ENCODE measurements around the gene NUCB1. TPM values are rescaled to one million over a fixed set of nuclear protein-coding genes. Genes with fewer than 3 reads are reported as not detected.

Gene NUCB1
- polyA plus RNA-seq, 3 donors = 80.9 to 178 (median 108) TPM

- H3K27me3 Mint-ChIP-seq (ENCODE audit: low read depth in 3 of 3) = peaks cover 4 to 5% (median 4%) of the 10 kb centered on the region in 3 donors
- peak overlapping the region; percentile 78 for H2AFZ ChIP-seq (ENCODE audit: insufficient read depth, low read depth, low read length, poor library complexity, severe bottlenecking)
- H3K4me1 Mint-ChIP-seq = peaks cover 9% of the 10 kb centered on the region
- no peaks in the 10 kb centered on the region for H3K36me3 Mint-ChIP-seq
- H3K9me3 ChIP-seq (replicated peaks in 1 of 2; ENCODE audit: control insufficient read depth in 1 of 2, insufficient read depth in 1 of 2, low read length in 2 of 2) = no peaks in the 10 kb centered on the region
- H3K4me3 Mint-ChIP-seq = peak overlapping the region; percentile 35 to 80
- TF ChIP-seq, protein P1, sequence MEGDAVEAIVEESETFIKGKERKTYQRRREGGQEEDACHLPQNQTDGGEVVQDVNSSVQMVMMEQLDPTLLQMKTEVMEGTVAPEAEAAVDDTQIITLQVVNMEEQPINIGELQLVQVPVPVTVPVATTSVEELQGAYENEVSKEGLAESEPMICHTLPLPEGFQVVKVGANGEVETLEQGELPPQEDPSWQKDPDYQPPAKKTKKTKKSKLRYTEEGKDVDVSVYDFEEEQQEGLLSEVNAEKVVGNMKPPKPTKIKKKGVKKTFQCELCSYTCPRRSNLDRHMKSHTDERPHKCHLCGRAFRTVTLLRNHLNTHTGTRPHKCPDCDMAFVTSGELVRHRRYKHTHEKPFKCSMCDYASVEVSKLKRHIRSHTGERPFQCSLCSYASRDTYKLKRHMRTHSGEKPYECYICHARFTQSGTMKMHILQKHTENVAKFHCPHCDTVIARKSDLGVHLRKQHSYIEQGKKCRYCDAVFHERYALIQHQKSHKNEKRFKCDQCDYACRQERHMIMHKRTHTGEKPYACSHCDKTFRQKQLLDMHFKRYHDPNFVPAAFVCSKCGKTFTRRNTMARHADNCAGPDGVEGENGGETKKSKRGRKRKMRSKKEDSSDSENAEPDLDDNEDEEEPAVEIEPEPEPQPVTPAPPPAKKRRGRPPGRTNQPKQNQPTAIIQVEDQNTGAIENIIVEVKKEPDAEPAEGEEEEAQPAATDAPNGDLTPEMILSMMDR (IDR thresholded peaks at IDR 0.05) = no peak
- H3K4me1 ChIP-seq (ENCODE audit: control insufficient read depth in 1 of 2, insufficient read depth in 2 of 2, low read length in 2 of 2) = peaks cover 0 to 12% of the 10 kb centered on the region in 2 donors
- no peaks in the 10 kb centered on the region for H3K79me2 ChIP-seq (ENCODE audit: insufficient read depth, low read length)
- peak overlapping the region in 5 of 7 donors; percentile 5 to 33 (median 22) for H3K27ac Mint-ChIP-seq
- H3K4me3 ChIP-seq (replicated peaks in 1 of 3; ENCODE audit: low read depth in 2 of 3, low read length in 3 of 3) = peak overlapping the region in 2 of 3 experiments; percentile 34 to 64
- DNase-seq = peak; percentile 55 to 74 (median 63)
- H3K27ac ChIP-seq (ENCODE audit: low read depth in 1 of 2, low read length in 2 of 2) = no peak overlapping the region
- intact Hi-C loops (cut with micrococcal nuclease) = no loop called here
- H3K36me3 ChIP-seq (replicated peaks in 1 of 2; ENCODE audit: control insufficient read depth in 1 of 2, insufficient read depth in 2 of 2, low read length in 2 of 2) = no peaks in the 10 kb centered on the region
- H3K27me3 ChIP-seq (ENCODE audit: control insufficient read depth in 2 of 2, insufficient read depth in 2 of 2, low read length in 2 of 2) = no peaks in the 10 kb centered on the region
- H3K4me2 ChIP-seq (replicated peaks; ENCODE audit: extremely low read depth, low read length, poor library complexity, severe bottlenecking) = peak overlapping the region; percentile 76
- H3K9ac ChIP-seq (ENCODE audit: insufficient read depth, low read length, poor library complexity, severe bottlenecking) = peak overlapping the region; percentile 8
- peaks cover 0 to 3% (median 0%) of the 10 kb centered on the region in 7 donors for H3K9me3 Mint-ChIP-seq
- WGBS (ENCODE audit: insufficient coverage) = 75% methylated on average over 27 of the region's 30 CpGs
- no peaks in the 10 kb centered on the region for H4K20me1 ChIP-seq (ENCODE audit: insufficient read depth, low read length)
These were observed 40.2 kb upstream of the NUCB1 start for GRCh38 chr19:48859711-48860572.

- H3K4me1 ChIP-seq (ENCODE audit: control insufficient read depth in 1 of 2, insufficient read depth in 2 of 2, low read length in 2 of 2) = peaks cover 0 to 12% of the 10 kb centered on the region in 2 donors
- TF ChIP-seq, protein P1 (IDR thresholded peaks at IDR 0.05) = no peak
- H3K27ac ChIP-seq (ENCODE audit: low read depth in 1 of 2, low read length in 2 of 2) = no peak overlapping the region
- no peak overlapping the region for H3K4me3 ChIP-seq (replicated peaks in 1 of 3; ENCODE audit: low read depth in 2 of 3, low read length in 3 of 3)
- H3K36me3 ChIP-seq (replicated peaks in 1 of 2; ENCODE audit: control insufficient read depth in 1 of 2, insufficient read depth in 2 of 2, low read length in 2 of 2) = no peaks in the 10 kb centered on the region
- H3K9me3 ChIP-seq (replicated peaks in 1 of 2; ENCODE audit: control insufficient read depth in 1 of 2, insufficient read depth in 1 of 2, low read length in 2 of 2) = no peaks in the 10 kb centered on the region
- H3K9me3 Mint-ChIP-seq = peaks cover 0 to 3% (median 0%) of the 10 kb centered on the region in 7 donors
- H3K27me3 ChIP-seq (ENCODE audit: control insufficient read depth in 2 of 2, insufficient read depth in 2 of 2, low read length in 2 of 2) = no peaks in the 10 kb centered on the region
- peak overlapping the region in 3 of 7 donors; percentile 7 to 37 (median 25) for H3K27ac Mint-ChIP-seq
- no peak for DNase-seq
- H3K36me3 Mint-ChIP-seq = no peaks in the 10 kb centered on the region
- H3K4me2 ChIP-seq (replicated peaks; ENCODE audit: extremely low read depth, low read length, poor library complexity, severe bottlenecking) = no peak overlapping the region
- H3K9ac ChIP-seq (ENCODE audit: insufficient read depth, low read length, poor library complexity, severe bottlenecking) = no peak overlapping the region
- intact Hi-C loops (cut with micrococcal nuclease) = no loop called here
- H3K79me2 ChIP-seq (ENCODE audit: insufficient read depth, low read length) = no peaks in the 10 kb centered on the region
- 94% methylated on average over 18 of the region's 18 CpGs for WGBS (ENCODE audit: insufficient coverage)
- H3K27me3 Mint-ChIP-seq (ENCODE audit: low read depth in 3 of 3) = peaks cover 6 to 12% (median 8%) of the 10 kb centered on the region in 3 donors
- H3K4me3 Mint-ChIP-seq = no peak overlapping the region
- no peaks in the 10 kb centered on the region for H4K20me1 ChIP-seq (ENCODE audit: insufficient read depth, low read length)
- peaks cover 9% of the 10 kb centered on the region for H3K4me1 Mint-ChIP-seq
- H2AFZ ChIP-seq (ENCODE audit: insufficient read depth, low read depth, low read length, poor library complexity, severe bottlenecking) = no peak overlapping the region
These were observed 38.8 kb upstream of the NUCB1 start for GRCh38 chr19:48861313-48861712.
